Calu3 (cell line): ENCODE results near the gene GATB. TPM values are rescaled to one million over a fixed set of nuclear protein-coding genes. Genes with fewer than 3 reads are reported as not detected.

ENCODE experiments used
- BruUV-seq: library from RNA; stranded (reverse); fragments of 400-500 nt; replicated peaks from 2 replicates; lab custom pipeline; 2021; lab: Mats Ljungman, UMichigan
- CTCF ChIA-PET: fragments of 300-600 bp; sonication (Branson Sonifier 250); formaldehyde crosslinking; loops from one replicate; lab custom pipeline; 2022; ENCODE audit warnings: antibody characterized with exemption; lab: Charles Lee
- DNase-seq: peaks from one replicate; pipeline ENCODE4 v3.0.0; 2022
- H3K27ac Mint-ChIP-seq: one replicate; pipeline ENCODE4 v1.8.0; 2022; ENCODE audit warnings: mixed read lengths; ENCODE audit not compliant: unreplicated experiment
- H3K27me3 Mint-ChIP-seq: one replicate; pipeline ENCODE4 v1.8.0; 2022; ENCODE audit warnings: mixed read lengths; ENCODE audit not compliant: unreplicated experiment
- H3K36me3 Mint-ChIP-seq: one replicate; pipeline ENCODE4 v1.8.0; 2022; ENCODE audit warnings: mild to moderate bottlenecking, moderate library complexity, mixed read lengths; ENCODE audit not compliant: insufficient read depth, unreplicated experiment
- H3K4me1 Mint-ChIP-seq: one replicate; pipeline ENCODE4 v1.8.0; 2022; ENCODE audit warnings: mild to moderate bottlenecking, low read depth, mixed read lengths; ENCODE audit not compliant: unreplicated experiment
- H3K4me3 Mint-ChIP-seq: one replicate; pipeline ENCODE4 v1.8.0; 2022; ENCODE audit warnings: mild to moderate bottlenecking, low read depth, moderate library complexity, mixed read lengths; ENCODE audit not compliant: unreplicated experiment
- H3K9me3 Mint-ChIP-seq: one replicate; pipeline ENCODE4 v1.8.0; 2022; ENCODE audit warnings: low read depth, mixed read lengths; ENCODE audit not compliant: unreplicated experiment
- CTCF ChIP-seq: fragments of 200-600 bp; IDR thresholded peaks from one replicate; pipeline ENCODE4 v1.8.0; 2022; ENCODE audit warnings: antibody characterized with exemption; ENCODE audit not compliant: unreplicated experiment
- intact Hi-C: fragments of 100-400 bp; cut with micrococcal nuclease; formaldehyde crosslinking; loops from one replicate; pipeline ENCODE4 v1.10.0; 2022; ENCODE audit not compliant: unreplicated experiment
- total RNA-seq: library from RNA; stranded (reverse); gene quantifications from 2 replicates; pipeline ENCODE4 v1.2.3, GENCODE V29; 2022

GATB gene
- total RNA-seq, 1 experiment from 2014 or later, result 11.6 TPM

DNA sequence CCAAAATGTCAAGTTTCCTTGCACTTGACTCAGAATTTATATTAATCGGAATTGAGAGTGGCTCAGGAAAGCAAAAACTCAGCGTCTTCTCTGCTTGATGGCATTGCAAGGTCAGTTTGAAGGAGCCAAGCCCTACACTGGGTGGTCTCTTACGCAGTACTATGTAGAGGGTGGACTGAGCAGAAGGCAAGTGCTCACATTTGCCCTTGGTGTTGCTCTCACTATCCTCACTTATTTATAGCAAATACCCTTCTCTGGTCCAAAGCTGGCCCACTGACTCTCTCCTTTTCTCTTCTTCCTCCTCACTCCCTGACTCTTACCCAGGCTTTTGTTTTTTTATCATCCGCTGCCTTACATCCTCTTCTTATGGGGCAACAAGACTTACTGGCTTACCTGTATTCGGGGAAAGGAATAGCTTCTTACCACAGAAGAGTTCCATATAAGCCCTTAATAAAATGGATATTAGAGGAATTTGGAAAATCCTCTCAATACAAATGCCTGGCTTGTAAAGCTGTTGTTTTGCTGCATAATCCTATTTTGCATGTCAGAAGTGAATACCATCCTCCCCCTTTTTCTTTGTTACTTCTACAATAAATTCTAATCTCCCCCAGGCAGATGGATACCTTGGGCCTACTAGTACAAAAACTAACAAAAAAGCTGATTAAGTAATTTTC lies 24.8 kb upstream of the GATB start:
- Mint-ChIP-seq H3K36me3 (no peaks in the 10 kb centered on the region), H3K27me3 (peaks cover 71% of the 10 kb centered on the region), H3K9me3 (no peaks in the 10 kb centered on the region), H3K27ac (no peak overlapping the region), H3K4me1 (no peaks in the 10 kb centered on the region), H3K4me3 (no peak overlapping the region)
- BruUV-seq, result no TSS peak
- no peak for DNase-seq
- TF ChIP-seq CTCF, result no peak
- intact Hi-C loops, result no loop called here
- CTCF ChIA-PET, result no interaction called here

DNA sequence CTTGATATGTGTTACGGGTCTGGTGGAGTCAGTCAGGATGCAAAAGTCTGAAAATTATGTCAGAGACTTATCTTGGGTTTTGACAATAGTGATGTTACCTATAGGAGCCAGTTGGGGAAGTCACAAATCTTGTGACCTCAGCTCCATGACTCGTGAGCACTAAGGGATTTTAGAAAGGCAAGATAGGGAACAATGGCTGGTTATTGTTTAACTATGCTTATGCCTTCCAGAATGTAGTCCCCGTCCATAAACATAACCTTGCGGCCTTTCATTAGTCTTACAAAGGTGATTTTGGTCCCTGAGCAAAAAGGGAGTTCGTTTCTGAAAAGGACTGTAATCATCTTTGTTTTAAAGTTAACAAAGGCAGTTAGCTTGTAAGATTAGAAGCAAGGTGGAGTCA lies 23.9 kb upstream of the GATB start:
- H3K27me3 Mint-ChIP-seq, result peaks cover 71% of the 10 kb centered on the region
- H3K27ac Mint-ChIP-seq, result no peak overlapping the region
- no peak for DNase-seq
- intact Hi-C loops, result no loop called here
- H3K4me1 Mint-ChIP-seq, result no peaks in the 10 kb centered on the region
- no peak overlapping the region for H3K4me3 Mint-ChIP-seq
- no peaks in the 10 kb centered on the region for H3K36me3 Mint-ChIP-seq
- CTCF ChIA-PET, result no interaction called here
- BruUV-seq, result no TSS peak
- no peaks in the 10 kb centered on the region for H3K9me3 Mint-ChIP-seq
- no peak for TF ChIP-seq CTCF

- no peak for TF ChIP-seq CTCF
- CTCF ChIA-PET, result no interaction called here
- intact Hi-C loops, result no loop called here
- no peaks in the 10 kb centered on the region for H3K9me3 Mint-ChIP-seq
- no peaks in the 10 kb centered on the region for H3K4me1 Mint-ChIP-seq
- no peak overlapping the region for H3K4me3 Mint-ChIP-seq
- H3K27me3 Mint-ChIP-seq, result peaks cover 72% of the 10 kb centered on the region
- DNase-seq, result no peak
- no TSS peak for BruUV-seq
- H3K27ac Mint-ChIP-seq, result no peak overlapping the region
- no peaks in the 10 kb centered on the region for H3K36me3 Mint-ChIP-seq
Measured at GRCh38 chr4:151783867-151784266, 23.1 kb upstream of the GATB start.

DNA sequence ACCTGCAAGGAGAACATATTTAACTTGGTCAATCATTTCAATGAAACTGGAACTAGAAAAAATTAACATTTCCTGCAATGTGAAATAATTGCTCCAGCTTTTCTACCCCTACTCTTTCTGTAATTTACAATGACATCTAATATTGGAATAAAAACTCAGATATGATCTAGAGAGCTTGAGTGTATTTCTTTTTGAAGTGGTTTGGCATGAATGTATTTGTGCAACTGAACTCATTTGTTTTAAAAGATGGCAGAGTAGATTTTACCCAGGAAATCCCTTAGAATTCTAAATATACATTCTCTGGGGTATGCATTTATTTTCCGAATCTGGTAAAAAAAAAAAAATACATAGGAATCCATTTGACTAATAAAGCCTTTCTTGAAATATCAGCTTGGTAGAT lies 21.5 kb upstream of the GATB start:
- intact Hi-C loops, result no loop called here
- Mint-ChIP-seq H3K4me1 (no peaks in the 10 kb centered on the region), H3K36me3 (no peaks in the 10 kb centered on the region), H3K27me3 (peaks cover 72% of the 10 kb centered on the region), H3K27ac (no peak overlapping the region), H3K9me3 (no peaks in the 10 kb centered on the region), H3K4me3 (no peak overlapping the region)
- no TSS peak for BruUV-seq
- DNase-seq, result no peak
- no peak for TF ChIP-seq CTCF
- CTCF ChIA-PET, result no interaction called here
